Measurements from ENCODE around the gene UFM1.

DNA sequence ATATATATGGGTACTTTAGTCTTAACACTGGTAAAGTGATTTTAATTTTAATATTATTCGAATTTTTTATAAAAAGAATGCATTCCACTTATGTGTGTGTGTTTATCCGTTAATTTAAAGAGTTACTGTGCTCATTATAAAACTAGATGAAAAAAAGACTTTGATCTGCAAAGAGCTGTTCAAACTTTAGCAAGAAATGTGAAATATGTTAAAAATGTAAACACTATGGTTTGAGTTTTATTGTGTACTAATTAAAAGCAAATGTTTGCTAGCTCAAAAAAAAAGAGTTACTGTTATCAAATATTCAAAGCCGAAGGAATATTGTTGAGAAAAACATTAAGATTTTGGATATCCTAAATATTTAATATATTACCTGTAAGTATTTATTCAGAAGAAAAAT is 34.5 kb downstream of the UFM1 start:
- TF ChIP-seq, protein P1, sequence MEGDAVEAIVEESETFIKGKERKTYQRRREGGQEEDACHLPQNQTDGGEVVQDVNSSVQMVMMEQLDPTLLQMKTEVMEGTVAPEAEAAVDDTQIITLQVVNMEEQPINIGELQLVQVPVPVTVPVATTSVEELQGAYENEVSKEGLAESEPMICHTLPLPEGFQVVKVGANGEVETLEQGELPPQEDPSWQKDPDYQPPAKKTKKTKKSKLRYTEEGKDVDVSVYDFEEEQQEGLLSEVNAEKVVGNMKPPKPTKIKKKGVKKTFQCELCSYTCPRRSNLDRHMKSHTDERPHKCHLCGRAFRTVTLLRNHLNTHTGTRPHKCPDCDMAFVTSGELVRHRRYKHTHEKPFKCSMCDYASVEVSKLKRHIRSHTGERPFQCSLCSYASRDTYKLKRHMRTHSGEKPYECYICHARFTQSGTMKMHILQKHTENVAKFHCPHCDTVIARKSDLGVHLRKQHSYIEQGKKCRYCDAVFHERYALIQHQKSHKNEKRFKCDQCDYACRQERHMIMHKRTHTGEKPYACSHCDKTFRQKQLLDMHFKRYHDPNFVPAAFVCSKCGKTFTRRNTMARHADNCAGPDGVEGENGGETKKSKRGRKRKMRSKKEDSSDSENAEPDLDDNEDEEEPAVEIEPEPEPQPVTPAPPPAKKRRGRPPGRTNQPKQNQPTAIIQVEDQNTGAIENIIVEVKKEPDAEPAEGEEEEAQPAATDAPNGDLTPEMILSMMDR (IDR thresholded peaks at IDR 0.05), result no peak
- no peak for TF ChIP-seq EZH2 (IDR thresholded peaks at IDR 0.05; ENCODE audit: borderline replicate concordance, insufficient read depth, low read depth, low read length, poor library complexity, severe bottlenecking)

Measured in B cell (primary cell).